IPS DF 6.9 (cell line): ENCODE data around the gene DGUOK.

Experiments used
- DNase-seq: peaks from one replicate; pipeline ENCODE4 v3.0.0-alpha.2; 2013; ENCODE audit warnings: low read depth, low spot score
- H3K27ac ChIP-seq: one replicate; pipeline ENCODE4 v1.5.1; 2013; ENCODE audit warnings: low read length, control low read depth
- H3K27me3 ChIP-seq: 2 replicates; pipeline ENCODE4 v1.6.1; 2013; ENCODE audit warnings: mild to moderate bottlenecking, low read length; ENCODE audit not compliant: control insufficient read depth, insufficient read depth
- H3K36me3 ChIP-seq: 2 replicates; pipeline ENCODE4 v1.6.1; 2013; ENCODE audit warnings: low read length; ENCODE audit not compliant: control insufficient read depth, insufficient read depth
- H3K4me1 ChIP-seq: 2 replicates; pipeline ENCODE4 v1.6.1; 2013; ENCODE audit warnings: low read length; ENCODE audit not compliant: control insufficient read depth, insufficient read depth
- H3K4me3 ChIP-seq: 2 replicates; pipeline ENCODE4 v1.5.1; 2013; ENCODE audit warnings: mild to moderate bottlenecking, low read length
- H3K9me3 ChIP-seq: 2 replicates; pipeline ENCODE4 v1.6.1; 2013; ENCODE audit warnings: low read length, inconsistent platforms; ENCODE audit not compliant: control insufficient read depth, insufficient read depth
- WGBS: extraction: QIAGEN DNeasy Blood & Tissue Kit; methylation state at CpG from one replicate; pipeline ENCODE4 v1.1.7; 2013; ENCODE audit warnings: mixed read lengths, missing lambda C conversion rate; ENCODE audit not compliant: insufficient read length, insufficient coverage; 5-methylcytosine and 5-hydroxymethylcytosine counted together

DGUOK gene

DNA sequence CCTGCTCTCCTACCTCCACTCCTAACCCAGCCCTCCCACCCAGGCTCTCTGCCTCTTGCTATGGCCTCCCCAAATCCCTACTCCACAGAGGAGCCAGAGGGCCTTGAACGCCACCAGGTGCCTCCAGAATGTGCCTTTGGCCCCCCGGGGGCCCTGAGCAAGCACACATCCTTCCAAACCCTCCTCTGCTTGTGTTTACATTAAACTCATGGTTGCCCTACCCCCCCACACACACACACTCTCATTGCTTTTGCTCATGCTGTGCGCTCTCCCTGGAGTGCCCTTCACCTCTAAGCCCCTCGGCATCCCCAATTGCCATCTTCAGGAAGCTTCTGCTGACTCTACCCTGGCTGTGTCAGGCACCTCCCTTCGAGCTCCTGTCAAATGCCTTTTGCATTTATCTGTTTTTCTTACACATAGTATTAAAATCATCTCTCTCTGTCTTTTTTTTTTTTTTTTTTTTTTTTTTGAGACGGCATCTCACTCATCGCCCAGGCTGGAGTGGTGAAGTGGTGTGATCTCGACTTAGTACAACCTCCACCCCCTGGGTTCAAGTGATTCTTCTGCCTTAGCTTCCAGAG lies 41.8 kb downstream of the DGUOK start:
- Histone ChIP-seq H3K27me3 (no peaks in the 10 kb centered on the region), H3K4me3 (no peak overlapping the region), H3K36me3 (no peaks in the 10 kb centered on the region; the same call in 1 of the 2 replicates), H3K4me1 (no peaks in the 10 kb centered on the region), H3K27ac (no peak overlapping the region), H3K9me3 (no peaks in the 10 kb centered on the region)
- DNase-seq, result no peak
- no CpG with 5 or more reads among the region's 8 CpGs for WGBS

DNA sequence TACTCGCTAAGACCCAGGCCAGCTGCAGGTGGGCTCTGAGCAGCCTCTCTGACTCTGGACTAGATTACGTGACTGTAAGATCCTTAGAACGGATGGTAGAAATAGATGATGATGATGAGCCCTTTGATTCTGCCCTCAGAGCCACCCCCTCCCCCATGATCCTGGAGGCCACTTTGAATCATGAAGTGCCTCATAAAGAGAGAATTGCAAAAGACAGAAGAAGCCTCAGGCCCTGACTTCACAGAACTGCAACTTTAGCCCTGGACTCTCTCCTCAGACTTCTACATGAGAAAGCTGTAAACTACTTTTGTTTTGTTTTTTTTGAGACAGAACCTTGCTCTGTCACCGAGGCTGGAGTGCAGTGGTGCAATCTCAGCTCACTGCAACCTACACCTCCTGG lies 42.7 kb downstream of the DGUOK start:
- Histone ChIP-seq H3K27ac (no peak overlapping the region), H3K27me3 (no peaks in the 10 kb centered on the region), H3K4me3 (no peak overlapping the region), H3K36me3 (no peaks in the 10 kb centered on the region; the same call in 1 of the 2 replicates), H3K4me1 (no peaks in the 10 kb centered on the region), H3K9me3 (no peaks in the 10 kb centered on the region)
- WGBS, result no CpG with 5 or more reads among the region's 4 CpGs
- DNase-seq, result no peak

DNA sequence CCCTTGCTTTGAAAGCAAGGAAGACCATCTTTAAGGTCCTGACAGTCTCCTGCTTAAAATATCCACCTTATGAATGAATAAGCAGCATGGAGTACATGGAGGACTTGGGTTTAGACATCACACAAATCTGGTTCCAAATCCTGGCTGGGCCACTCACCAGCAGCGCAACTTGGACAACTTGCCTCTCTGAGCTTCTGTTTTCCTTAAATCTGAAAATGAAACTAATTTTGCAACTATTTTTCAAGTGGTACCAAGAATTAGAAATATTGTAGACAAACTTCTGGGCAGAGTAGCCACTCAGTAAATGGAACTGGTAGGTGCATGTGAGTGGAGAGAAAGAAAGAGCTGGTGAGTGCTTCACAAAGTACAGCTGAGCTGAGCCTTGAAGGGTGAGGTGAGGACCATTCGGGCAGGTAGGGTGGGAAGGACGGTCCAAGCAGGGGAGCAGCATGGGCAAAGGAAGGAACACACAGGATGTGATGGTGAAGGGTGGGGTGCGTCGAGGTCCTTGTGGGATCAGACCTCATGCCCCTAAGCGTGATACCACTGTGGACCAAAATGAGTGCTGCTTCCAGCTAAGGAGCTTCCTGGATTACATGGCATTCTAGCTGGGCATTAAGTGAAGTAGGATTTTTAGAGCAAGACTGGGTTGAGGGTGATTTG lies 43.6 kb downstream of the DGUOK start:
- no peak for DNase-seq
- Histone ChIP-seq H3K36me3 (no peaks in the 10 kb centered on the region; the same call in 1 of the 2 replicates), H3K9me3 (no peaks in the 10 kb centered on the region), H3K27me3 (no peaks in the 10 kb centered on the region), H3K4me3 (no peak overlapping the region), H3K4me1 (no peaks in the 10 kb centered on the region), H3K27ac (no peak overlapping the region)
- no CpG with 5 or more reads among the region's 6 CpGs for WGBS

DNA sequence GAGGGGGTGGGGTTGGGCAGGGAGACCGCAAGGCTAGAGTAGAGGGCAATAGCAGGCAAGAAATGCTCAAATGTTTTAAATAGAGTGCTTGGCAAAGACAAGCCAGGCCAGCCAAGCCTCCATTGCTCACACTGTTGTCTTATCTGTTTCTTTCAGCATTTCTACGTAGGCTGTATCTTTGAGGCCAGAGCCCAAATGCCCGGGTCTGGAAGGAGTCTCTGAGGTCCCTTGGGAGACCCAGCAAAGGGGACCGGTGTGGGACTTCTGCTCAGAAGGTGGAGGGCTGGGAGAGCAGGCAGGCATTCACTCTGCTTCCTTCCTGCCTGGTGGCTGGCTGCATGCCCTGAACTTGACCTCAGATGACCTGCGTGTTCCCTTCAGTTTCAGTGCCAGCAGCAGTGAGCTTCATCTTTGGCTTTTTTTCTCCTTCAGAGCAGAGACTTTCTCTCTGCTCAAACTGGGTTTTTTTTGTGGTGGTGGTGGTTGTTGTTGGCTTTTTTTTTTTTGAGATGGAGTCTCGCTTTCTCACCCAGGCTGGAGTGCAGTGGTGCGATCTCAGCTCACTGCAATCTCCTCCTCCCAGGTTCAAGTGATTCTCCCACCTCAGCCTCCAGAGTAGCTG lies 44.3 kb downstream of the DGUOK start:
- no peaks in the 10 kb centered on the region; the same call in 1 of the 2 replicates for H3K36me3 ChIP-seq
- no peak overlapping the region for H3K27ac ChIP-seq
- no CpG with 5 or more reads among the region's 7 CpGs for WGBS
- H3K27me3 ChIP-seq, result no peaks in the 10 kb centered on the region
- H3K9me3 ChIP-seq, result no peaks in the 10 kb centered on the region
- no peaks in the 10 kb centered on the region for H3K4me1 ChIP-seq
- DNase-seq, result no peak
- no peak overlapping the region for H3K4me3 ChIP-seq

DNA sequence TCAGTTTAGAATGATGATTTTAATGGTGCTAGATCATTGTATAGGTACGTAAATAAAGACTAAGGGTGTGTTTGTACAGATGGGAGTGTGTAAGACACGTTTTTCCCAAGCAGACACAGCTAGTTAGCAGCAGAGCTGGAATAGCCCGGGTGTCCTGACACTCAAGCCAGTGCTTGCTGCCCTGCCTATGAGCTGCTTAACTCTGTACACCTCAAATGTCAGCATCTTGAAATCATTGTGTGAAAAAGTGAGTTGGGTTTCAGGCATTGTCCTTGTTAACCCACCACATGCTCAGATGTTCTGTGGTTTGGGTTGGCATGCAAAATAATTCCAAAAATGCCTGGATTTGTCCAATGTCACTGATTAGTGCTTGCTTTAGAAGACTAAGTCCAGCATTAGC lies 45.0 kb downstream of the DGUOK start:
- WGBS, result no CpG with 5 or more reads among the region's 3 CpGs
- Histone ChIP-seq H3K27me3 (no peaks in the 10 kb centered on the region), H3K4me1 (no peaks in the 10 kb centered on the region), H3K36me3 (no peaks in the 10 kb centered on the region; the same call in 1 of the 2 replicates), H3K4me3 (no peak overlapping the region), H3K9me3 (no peaks in the 10 kb centered on the region), H3K27ac (no peak overlapping the region)
- DNase-seq, result no peak

DNA sequence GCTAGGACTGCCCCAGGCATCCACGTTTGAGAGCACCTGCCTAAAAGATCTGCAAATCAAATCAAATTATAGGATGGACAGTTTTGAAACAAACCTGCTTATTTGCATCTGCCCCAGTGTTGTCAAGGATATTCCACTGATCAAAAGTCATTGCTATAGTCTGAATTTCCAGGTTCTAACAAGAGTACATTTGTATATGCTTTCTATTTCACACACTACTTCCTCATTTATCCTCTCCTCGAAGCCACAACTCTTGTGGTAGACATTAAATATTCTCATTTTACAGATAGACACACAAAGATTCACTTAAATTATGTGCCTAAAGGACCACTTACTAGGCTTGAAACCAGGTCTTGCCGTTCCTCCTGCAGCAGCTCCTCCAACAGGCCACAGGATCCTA lies 46.2 kb downstream of the DGUOK start:
- no peak for DNase-seq
- H3K4me3 ChIP-seq, result no peak overlapping the region
- H3K27me3 ChIP-seq, result no peaks in the 10 kb centered on the region
- no peaks in the 10 kb centered on the region; the same call in 1 of the 2 replicates for H3K36me3 ChIP-seq
- no peaks in the 10 kb centered on the region for H3K4me1 ChIP-seq
- WGBS, result no CpG with 5 or more reads among the region's 3 CpGs
- H3K27ac ChIP-seq, result no peak overlapping the region
- H3K9me3 ChIP-seq, result no peaks in the 10 kb centered on the region

DNA sequence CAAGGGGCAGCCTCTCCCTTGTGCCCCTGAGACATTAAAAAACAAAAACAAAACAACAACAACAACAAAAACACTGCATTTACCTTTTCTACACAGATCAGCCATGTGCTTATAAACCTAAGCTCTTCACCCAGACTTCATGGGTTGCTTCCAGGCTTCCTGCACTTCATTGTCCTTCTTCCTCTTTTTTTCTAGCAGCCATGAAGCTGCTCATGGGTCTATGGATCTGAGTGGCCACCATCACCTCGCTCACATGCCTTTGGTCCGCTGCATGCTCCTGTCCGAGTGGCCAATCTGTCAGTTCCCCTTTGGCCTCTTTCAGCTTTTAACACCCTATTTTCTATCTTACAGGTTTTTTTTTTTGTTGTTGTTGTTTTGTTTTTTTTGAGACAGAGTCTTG lies 49.1 kb downstream of the DGUOK start:
- WGBS, result no CpG with 5 or more reads among the region's 3 CpGs
- Histone ChIP-seq H3K4me3 (no peak overlapping the region), H3K9me3 (no peaks in the 10 kb centered on the region), H3K27ac (no peak overlapping the region), H3K27me3 (peaks cover 5% of the 10 kb centered on the region; the same call in 1 of the 2 replicates), H3K4me1 (no peaks in the 10 kb centered on the region), H3K36me3 (no peaks in the 10 kb centered on the region; the same call in 1 of the 2 replicates)
- DNase-seq, result no peak

DNA sequence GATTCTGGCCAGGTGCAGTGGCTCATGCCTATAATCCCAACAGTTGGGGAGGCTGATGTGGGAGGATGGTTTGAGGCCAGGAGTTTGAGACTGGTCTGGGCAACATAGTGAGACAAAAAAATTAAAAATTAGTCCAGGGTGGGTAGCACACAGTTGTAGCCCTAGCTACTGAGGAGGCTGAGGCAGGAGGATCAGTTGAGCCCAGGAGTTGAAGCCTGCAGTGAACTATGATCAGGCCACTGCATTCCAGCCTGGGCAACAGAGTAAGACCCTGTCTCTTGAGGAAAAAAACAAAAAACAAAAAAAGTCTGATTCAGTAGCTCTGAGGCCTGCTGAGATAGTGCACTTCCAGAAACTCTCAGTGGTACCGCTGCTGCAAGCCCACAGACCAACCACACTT lies 50.1 kb downstream of the DGUOK start:
- no CpG with 5 or more reads among the region's 1 CpG for WGBS
- Histone ChIP-seq H3K9me3 (no peaks in the 10 kb centered on the region), H3K36me3 (no peaks in the 10 kb centered on the region; the same call in 1 of the 2 replicates), H3K4me3 (no peak overlapping the region), H3K27me3 (peaks cover 5% of the 10 kb centered on the region; the same call in 1 of the 2 replicates), H3K4me1 (no peaks in the 10 kb centered on the region), H3K27ac (no peak overlapping the region)
- no peak for DNase-seq

DNA sequence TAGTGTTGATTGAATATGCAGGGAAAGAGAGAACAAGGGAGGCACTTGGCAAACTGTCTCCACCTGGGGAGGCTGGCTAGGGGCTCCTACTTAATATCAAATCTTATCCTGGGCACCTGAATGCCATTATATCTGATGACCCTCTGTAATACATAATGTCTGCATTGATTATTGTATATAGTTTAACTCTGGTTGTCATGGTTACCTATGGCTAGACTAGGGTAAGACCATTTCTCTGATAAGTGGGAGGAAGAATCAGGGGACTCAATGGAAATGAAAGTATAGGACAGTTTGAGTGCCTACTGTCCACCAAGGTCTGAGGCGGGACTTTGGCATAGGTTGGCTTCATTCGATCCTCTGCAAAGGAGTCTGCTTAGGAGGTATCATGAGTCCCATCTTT lies 50.8 kb downstream of the DGUOK start:
- Histone ChIP-seq H3K4me1 (no peaks in the 10 kb centered on the region), H3K27me3 (peaks cover 11% of the 10 kb centered on the region), H3K36me3 (no peaks in the 10 kb centered on the region; the same call in 1 of the 2 replicates), H3K9me3 (no peaks in the 10 kb centered on the region), H3K27ac (no peak overlapping the region), H3K4me3 (no peak overlapping the region)
- no peak for DNase-seq
- no CpG with 5 or more reads among the region's 2 CpGs for WGBS

DNA sequence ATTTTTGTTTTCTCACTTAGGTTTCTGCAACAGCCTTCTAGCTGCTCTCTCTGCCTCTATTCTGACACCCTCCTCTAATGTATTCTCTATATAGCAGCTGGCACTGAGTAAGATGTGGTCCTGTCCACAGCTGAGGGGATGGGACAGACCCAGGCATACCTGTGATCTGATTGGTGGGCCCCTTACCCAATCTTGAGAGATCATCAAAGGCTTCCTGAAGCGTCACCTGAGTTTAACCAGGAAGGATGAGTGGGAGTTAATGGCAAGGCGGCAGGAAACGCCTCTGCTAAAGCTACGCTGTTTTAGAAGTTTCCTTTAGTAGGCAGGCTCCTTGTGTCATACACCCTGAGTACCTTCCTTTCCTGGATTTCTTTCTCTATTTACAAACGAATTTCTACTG lies 52.3 kb downstream of the DGUOK start:
- no peak overlapping the region for H3K27ac ChIP-seq
- H3K36me3 ChIP-seq, result no peaks in the 10 kb centered on the region
- no CpG with 5 or more reads among the region's 5 CpGs for WGBS
- peaks cover 16% of the 10 kb centered on the region for H3K27me3 ChIP-seq
- no peak overlapping the region for H3K4me3 ChIP-seq
- H3K9me3 ChIP-seq, result no peaks in the 10 kb centered on the region
- no peaks in the 10 kb centered on the region for H3K4me1 ChIP-seq
- DNase-seq, result no peak
